NCI-H2081 treated with DMSO at 0.1 percent for 48 hours (cell line): ENCODE measurements around the gene NFATC2IP.
"Not testable (repeated sequence)": the region's sequence is repeated elsewhere in the genome, so short reads cannot be mapped to it uniquely, and the experiment has no call there.

Experiments
- DNase-seq: peaks from one replicate; lab custom pipeline; 2025; lab: John Stamatoyannopoulos, UW

The NFATC2IP gene

DNA sequence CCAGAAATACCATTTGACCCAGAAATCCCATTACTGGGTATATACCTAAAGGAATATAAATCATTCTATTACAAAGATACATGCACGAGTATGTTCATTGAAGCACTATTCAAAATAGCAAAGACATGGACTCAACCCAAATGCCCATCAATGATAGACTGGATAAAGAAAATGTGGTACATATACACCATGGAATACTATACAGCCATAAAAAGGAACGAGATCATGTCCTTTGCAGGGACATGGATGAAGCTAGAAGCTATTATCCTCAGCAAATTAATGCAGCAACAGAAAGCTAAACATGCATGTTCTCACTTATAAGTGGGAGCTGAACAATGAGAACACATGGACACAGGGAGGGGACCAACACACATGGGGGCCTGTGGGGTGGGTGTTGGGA lies 24.5 kb upstream of the NFATC2IP start:
- DNase-seq: not testable (repeated sequence)

DNA sequence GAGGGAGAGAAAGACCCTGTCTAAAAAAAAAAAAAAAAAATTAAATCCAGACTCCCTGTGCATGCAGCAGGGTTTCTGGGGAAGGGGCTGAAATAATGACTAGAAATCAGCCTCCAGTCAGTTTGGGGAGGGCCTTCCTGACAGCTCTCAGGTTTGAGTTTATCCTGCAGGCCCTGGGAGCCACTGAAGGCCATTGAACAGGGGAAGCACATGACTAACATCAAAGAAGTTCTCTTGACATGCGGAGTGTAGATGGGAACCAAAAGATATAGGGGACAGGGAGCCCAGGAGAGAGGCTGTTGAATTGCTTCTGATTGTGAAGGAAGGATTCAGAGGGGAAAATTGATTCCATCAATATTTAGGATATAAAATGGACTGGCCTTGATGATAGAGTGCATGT lies 22.9 kb upstream of the NFATC2IP start:
- DNase-seq: no peak

DNA sequence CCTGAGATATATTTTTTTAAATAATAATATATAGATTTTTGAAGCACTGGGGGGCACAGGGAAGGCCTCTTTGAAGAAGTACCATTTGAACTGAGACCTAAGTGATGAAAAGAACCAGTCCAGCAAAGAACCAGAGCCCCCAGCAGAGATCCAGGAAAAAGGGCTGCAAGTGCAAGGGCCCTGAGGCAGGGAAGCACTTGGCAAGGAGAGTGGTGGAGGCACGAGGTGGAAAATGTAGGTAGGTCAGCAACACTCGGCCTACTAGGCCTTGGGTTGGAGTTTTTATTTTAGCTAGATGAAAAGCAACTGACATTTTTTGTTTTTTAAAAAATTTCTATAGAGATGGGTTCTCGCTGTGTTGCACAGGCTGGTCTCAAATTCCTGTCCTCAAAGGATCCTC lies 20.5 kb upstream of the NFATC2IP start:
- no peak for DNase-seq

DNA sequence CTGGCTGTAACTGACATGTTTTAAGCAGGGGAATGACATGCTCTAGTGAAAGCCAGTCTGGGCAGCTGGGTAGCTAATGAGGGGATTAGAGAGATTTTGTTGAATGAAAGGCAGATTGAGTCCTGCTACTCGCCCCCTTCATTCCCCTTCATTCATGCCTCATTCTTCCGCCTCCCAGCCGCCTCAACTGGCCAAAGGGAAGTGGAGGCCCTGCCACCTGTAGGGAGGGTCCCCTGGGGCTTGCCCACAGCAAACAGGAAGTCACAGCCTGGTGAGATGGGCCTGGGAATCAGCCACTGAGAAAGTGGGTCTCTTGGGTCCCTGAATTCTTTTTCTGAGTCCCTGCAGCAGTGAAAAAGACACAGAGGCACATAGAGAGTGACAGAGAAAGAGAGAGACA lies 20.1 kb upstream of the NFATC2IP start:
- no peak for DNase-seq

DNA sequence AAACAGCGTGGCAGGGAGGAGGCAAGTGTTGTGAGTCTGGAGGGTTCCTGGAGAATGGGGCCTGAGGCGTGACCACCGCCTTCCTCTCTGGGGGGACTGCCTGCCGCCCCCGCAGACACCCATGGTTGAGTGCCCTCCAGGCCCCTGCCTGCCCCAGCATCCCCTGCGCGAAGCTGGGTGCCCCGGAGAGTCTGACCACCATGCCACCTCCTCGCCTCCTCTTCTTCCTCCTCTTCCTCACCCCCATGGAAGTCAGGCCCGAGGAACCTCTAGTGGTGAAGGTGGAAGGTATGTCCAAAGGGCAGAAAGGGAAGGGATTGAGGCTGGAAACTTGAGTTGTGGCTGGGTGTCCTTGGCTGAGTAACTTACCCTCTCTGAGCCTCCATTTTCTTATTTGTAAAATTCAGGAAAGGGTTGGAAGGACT lies 18.9 kb upstream of the NFATC2IP start, which contains the start of gene CD19:
CD19 (plus strand) TSS at position 171 of the 425 bp plus-strand sequence; CDS start at position 201, 30 bp downstream.
- no peak for DNase-seq

DNA sequence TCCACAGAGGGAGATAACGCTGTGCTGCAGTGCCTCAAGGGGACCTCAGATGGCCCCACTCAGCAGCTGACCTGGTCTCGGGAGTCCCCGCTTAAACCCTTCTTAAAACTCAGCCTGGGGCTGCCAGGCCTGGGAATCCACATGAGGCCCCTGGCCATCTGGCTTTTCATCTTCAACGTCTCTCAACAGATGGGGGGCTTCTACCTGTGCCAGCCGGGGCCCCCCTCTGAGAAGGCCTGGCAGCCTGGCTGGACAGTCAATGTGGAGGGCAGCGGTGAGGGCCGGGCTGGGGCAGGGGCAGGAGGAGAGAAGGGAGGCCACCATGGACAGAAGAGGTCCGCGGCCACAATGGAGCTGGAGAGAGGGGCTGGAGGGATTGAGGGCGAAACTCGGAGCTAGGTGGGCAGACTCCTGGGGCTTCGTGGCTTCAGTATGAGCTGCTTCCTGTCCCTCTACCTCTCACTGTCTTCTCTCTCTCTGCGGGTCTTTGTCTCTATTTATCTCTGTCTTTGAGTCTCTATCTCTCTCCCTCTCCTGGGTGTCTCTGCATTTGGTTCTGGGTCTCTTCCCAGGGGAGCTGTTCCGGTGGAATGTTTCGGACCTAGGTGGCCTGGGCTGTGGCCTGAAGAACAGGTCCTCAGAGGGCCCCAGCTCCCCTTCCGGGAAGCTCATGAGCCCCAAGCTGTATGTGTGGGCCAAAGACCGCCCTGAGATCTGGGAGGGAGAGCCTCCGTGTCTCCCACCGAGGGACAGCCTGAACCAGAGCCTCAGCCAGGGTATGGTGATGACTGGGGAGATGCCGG lies 18.2 kb upstream of the NFATC2IP start:
- no peak for DNase-seq

DNA sequence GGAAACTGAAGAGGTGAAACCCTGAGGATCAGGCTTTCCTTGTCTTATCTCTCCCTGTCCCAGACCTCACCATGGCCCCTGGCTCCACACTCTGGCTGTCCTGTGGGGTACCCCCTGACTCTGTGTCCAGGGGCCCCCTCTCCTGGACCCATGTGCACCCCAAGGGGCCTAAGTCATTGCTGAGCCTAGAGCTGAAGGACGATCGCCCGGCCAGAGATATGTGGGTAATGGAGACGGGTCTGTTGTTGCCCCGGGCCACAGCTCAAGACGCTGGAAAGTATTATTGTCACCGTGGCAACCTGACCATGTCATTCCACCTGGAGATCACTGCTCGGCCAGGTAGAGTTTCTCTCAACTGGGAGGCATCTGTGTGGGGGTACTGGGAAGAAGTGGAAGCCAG lies 17.6 kb upstream of the NFATC2IP start:
- DNase-seq: no peak

DNA sequence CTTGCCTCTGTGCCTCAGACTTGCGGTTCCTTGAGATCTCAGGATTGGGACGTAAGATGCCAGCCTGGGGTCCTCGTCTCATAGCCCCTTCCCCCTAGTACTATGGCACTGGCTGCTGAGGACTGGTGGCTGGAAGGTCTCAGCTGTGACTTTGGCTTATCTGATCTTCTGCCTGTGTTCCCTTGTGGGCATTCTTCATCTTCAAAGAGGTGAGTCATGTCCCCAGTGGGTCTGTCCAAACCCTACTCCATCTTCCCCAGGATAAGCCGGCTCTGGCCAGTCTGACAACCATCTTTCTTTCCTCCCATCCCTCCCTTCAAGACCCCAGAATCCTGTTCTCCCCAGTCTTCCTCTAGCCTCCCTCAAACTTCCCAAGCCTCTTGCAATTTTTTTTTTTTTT lies 15.4 kb upstream of the NFATC2IP start:
- no peak for DNase-seq

DNA sequence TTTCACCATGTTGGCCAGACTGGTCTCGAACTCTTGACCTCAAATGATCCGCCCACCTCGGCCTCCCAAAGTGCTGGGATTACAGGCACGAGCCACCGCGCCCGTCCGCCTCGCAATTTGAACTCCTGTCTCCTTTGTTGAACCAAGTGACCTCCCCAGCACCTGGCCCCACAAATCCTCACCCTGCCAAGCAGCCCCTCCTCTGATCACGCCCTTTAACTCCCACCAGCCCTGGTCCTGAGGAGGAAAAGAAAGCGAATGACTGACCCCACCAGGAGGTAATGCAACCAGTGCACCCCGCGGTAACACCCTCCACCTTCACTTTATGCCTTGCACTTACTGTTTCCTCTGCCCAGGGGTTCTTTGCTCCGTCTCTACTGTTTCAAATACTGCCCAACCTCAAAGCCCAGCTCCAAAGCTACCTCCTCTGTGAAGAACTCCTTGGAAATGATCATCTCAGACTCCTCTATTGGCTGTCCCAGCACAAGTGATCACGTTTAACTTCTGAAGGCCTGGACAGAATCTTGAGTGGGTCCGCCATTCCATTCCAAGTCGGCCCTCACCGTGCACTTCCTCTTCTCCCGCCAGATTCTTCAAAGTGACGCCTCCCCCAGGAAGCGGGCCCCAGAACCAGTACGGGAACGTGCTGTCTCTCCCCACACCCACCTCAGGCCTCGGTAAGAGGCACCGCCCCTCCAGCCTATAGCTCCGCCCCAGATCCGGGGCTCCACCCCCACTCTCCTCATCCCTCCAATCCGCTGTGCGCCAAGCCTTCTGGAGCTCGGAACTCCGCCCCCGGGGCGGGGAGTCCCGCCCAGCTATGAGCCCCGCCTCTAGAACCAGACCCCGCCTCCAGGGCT lies 14.6 kb upstream of the NFATC2IP start:
- DNase-seq: no peak

DNA sequence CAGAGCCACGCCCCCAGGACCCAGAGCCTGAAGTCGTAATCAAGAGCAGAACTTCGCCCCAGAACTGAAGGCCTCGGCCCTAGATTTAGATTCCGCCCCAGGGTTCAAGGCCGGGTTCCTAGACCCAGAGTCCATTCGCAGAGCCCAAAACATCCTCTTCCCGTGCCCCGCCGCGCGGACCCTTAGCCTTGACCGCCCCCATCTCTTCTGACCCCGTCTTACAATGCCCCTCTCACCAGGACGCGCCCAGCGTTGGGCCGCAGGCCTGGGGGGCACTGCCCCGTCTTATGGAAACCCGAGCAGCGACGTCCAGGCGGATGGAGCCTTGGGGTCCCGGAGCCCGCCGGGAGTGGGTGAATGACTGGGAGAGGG lies 14.0 kb upstream of the NFATC2IP start:
- DNase-seq: no peak

DNA sequence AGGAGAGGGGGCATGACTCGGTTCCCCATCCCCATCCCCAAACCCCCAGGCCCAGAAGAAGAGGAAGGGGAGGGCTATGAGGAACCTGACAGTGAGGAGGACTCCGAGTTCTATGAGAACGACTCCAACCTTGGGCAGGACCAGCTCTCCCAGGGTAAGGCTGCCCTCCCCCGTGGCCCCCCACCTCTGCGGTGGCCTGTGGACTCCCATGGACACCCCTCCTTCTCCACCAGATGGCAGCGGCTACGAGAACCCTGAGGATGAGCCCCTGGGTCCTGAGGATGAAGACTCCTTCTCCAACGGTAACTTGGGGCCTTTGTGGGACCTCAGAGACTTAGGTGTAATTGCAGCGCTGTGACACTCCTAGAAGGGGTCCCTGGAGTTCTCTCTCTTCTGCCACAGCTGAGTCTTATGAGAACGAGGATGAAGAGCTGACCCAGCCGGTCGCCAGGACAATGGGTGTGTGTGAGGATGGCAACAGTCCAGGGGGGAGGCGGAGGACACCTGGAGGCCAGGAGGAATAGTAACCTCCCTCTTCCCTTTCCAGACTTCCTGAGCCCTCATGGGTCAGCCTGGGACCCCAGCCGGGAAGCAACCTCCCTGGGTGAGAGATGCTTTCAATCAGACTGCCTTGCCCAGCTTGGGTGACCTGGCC lies 13.4 kb upstream of the NFATC2IP start:
- DNase-seq: no peak

DNA sequence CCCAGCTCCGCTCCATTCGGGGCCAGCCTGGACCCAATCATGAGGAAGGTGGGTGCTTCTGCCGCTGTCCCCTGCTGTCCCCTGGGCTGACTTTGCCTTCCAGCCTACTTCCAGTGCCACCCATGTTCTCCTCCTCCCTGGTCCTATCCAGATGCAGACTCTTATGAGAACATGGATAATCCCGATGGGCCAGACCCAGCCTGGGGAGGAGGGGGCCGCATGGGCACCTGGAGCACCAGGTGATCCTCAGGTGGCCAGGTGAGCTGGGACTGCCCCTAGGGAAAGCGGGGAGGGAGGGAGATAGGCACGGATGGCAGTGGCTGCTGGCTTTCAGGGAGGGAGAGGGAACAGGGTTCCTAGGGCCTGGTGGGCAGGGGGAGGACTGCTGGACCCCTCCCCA lies 12.0 kb upstream of the NFATC2IP start:
- no peak for DNase-seq

DNA sequence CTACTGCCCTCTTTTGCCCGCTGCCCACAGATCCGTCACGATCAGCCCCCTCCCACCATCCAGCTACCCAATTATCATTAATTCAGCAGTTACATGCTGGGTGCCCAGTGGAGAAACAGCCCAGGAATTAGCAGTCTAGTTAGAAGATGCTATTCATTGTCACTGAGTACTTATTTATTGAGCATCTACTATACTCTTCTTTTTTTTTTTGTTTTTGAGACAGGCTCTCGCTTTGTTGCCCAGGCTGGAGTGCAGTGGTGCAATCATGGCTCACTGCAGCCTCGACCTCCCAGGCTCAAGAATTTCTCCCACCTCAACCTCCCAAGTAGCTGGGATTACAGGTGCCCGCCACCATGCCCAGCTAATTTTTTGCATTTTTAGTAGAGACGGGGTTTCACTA lies 10.9 kb upstream of the NFATC2IP start:
- DNase-seq: not testable (repeated sequence)

DNA sequence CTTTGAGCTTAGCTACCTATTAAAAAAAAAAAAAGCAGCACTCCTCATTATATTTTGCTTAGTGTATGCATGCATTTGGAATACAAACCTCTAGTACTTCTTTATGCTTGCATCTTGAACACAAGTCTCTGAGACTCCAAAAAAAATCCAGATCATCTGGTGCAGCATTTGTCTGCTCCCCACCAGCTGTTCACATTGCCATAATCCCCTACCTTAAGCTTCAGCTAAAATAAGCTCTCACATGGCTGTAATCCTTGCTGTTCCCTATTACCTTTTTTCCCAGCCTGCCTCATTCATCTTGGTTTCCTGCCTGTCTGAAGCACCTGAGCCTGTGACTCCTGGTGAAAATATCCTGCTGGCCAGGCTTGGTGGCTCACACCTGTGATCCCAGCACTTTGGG lies 7.5 kb upstream of the NFATC2IP start:
- no peak for DNase-seq

DNA sequence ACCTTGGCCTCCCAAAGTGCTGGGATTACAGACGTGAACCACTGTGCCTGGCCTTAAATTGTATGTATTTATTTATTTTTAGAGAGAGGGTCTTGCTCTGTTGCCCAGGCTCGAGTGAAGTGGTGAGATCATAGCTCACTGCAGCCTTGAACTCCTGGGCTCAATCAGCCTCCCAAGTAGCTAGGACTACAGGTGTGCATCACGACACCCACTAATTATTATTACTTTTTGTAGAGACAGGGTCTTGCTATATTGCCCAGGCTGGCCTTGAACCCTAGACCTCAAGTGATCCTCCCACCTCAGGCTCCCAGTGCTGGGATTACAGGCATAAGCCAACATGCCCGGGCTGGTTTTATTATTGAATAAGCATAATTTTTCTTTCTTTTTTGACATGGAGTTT lies 4.1 kb upstream of the NFATC2IP start:
- no peak for DNase-seq

DNA sequence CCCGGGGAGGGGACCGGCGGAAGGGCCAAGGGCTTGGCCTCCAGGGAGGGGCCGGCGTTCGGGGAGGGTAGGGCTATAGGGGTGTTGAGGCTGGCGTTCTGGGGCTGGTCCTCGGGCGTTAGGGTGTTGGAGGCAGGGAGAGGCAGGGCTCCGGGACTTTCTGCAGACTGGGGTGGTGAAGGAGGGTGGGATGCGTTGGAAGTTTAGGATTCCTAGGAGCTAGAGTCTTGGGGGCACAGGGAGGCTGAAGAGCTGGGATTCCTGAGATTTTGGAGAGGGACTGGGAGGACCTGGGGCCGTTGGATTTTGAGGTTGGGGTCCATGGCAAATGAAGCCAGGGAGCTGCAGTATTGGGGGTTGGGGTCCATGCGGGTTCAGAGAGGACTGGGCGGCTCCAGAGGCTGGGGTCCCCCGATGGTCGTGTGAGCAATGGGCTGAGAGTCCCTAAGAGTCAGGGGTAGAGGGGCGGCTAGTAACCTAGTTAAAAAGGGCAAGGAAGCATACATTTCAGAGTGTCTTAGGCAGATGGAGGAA lies 740 bp downstream of the NFATC2IP start:
- DNase-seq: no peak

DNA sequence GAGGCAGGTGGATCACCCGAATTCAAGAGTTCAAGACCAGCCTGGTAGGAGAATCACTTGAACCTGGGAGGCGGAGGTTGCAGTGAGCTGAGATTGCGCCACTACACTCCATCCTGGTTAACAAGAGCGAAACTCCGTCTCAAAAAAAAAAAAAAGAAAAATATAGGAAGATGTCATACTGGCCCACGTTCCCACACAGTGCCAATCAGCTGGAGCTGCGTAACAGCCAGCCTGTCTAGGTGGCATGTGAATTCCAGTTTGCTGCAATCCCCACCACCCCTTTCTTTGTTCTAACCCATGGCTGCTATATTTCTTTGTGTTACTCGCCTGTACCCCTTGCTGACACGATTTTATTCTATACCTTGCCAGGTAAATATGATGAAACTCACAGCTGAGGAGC lies 7.5 kb downstream of the NFATC2IP start:
- DNase-seq: no peak

DNA sequence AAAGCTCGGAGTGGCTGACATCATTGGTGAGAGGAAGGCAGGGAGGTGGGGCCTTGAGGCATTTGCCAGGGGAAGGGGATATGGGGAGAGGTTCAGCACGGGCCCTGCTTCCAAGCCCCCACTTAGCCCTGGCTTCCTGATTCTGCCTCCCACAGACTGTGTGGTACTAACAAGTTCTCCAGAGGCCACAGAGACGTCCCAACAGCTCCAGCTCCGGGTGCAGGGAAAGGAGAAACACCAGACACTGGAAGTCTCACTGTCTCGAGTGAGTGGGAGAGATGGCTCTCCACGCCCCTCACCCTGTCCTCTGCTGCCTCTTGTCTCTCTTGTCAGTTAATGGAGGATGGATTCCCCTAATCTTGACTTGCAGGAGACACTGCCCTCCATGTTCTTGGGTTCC lies 8.1 kb downstream of the NFATC2IP start:
- DNase-seq: no peak

DNA sequence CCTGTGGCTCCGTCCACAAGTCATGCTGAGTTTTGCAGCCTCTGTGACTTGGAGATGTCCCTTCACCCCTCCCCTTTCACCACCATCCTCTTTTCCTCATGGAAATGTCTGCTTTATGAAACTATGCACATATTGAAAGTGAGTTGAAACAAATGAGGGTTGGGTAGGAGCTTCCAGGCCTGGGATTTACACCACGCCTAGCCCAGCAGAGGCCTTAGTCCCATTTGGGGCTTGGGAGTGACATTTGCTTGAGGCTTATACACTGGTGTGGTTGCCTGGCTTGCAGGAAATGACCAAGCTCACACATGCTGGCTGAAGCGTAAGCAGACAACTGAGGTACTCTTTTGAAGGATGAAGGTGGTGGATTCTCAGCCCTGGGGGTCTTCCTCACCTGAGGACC lies 13.3 kb downstream of the NFATC2IP start:
- DNase-seq: no peak

DNA sequence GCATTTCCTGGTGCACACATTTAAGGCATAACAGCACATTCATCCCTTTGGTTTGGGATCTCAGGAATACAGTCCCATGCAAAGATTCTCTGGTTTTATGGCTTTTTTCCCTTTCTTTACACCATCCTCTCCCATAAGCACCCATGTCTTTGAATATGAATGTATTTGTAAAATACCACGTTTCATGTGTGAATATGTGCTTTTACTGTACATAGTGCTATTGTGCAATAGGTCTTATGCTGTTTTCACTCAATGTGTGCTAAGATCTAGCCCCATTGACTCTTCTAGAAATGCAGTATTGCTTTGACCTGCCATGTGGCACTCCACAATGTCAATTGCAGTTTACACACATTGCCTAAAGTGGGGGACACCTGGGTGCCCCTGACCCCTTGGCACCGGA lies 13.8 kb downstream of the NFATC2IP start:
- no peak for DNase-seq

DNA sequence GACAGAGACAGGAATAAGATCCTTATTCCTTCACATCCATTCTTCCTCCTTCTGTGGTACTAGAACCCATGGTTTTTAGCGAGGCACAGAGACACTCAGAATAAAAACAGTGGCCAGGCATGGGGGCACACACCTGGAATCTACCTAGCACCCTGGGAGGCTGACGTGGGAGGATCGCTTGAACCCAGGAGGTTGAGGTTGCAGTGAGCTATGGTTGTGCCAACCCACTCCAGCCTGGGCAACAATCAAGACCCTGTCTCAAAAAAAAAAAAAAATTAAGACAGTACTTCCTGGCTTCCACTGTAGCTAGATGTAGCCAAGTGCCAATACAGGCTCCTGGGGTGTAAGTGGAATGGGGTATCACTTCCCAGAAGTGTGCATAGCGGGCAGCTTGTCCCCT lies 16.4 kb downstream of the NFATC2IP start:
- no peak for DNase-seq

DNA sequence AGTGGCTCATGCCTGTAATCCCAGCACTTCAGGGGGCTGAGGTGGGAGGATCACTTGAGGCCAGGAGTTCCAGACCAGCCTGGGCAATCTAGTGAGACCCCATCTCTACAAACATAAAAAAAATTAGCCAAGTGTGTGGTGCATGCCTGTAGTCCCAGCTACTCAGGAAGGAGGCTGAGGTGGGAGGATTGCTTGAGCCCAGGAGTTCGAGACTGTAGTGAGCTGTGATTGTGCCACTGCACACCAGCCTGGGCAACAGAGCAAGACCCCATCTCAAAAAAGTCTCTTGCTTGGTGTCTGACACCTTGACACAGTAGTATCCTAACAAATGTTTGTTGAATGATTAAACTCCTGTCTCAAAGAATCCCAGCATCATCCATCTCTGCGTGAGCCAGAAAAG lies 19.0 kb downstream of the NFATC2IP start:
- not testable (repeated sequence) for DNase-seq
